Measurements from ENCODE around the gene PLEKHG7. TPM values are rescaled to one million over a fixed set of nuclear protein-coding genes. Genes with fewer than 3 reads are reported as not detected.
"Not testable (repeated sequence)": the region's sequence is repeated elsewhere in the genome, so short reads cannot be mapped to it uniquely, and the experiment has no call there.

PLEKHG7 gene
- polyA plus RNA-seq, 1 donor from 2014 or later = 12.0 TPM

DNA sequence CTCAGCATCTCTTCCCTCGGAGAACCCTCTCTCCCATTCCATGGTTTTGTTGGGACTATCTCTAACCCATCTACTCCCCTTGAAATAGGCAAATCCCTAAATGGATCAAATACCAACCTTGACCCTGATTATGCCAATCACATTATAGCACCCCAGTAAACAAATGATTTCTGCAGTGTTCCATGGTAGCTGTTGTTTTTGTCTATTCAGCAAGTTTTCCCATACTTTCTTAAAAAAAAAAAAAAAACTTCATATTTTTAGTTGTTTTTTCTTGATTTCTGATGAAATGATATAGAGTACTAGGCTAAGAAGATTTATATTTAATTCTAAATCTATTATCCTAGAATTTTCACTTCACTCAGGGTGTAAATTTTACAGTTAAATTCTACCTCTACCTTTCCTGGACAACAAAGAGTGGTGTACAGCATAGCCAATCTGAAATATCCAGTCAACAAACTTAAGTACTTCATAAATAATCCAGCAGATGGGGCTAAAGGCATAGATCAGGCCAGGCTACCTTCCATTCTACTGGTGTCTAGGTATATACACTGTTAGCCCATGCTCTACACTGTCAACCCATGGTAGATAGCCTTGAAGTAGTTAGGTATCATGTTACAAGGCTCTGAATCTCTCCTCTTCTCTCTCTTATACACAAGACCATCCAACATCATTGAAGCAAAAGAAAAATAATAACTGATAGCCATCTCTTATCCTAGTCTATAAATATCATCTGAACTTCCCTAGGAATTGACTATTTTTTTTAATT is 82.2 kb downstream of the PLEKHG7 start:
- H3K4me1 Mint-ChIP-seq = peaks cover 0 to 3% (median 0%) of the 10 kb centered on the region in 3 donors
- H3K4me3 Mint-ChIP-seq = no peak overlapping the region
- no peaks in the 10 kb centered on the region for H3K36me3 Mint-ChIP-seq
- H3K27ac Mint-ChIP-seq = no peak overlapping the region
- H3K9me3 Mint-ChIP-seq = no peaks in the 10 kb centered on the region
- H3K27me3 Mint-ChIP-seq = no peaks in the 10 kb centered on the region

GRCh38 chr12:92785563-92785950 is 82.8 kb downstream of the PLEKHG7 start:
- Mint-ChIP-seq H3K4me3 (no peak overlapping the region), H3K27me3 (no peaks in the 10 kb centered on the region), H3K36me3 (no peaks in the 10 kb centered on the region), H3K9me3 (peaks cover 0 to 4% (median 0%) of the 10 kb centered on the region in 3 donors), H3K4me1 (peaks cover 0 to 3% (median 0%) of the 10 kb centered on the region in 3 donors), H3K27ac (no peak overlapping the region)

- Mint-ChIP-seq H3K27ac (peak overlapping the region in 1 of 3 donors; percentile 6), H3K27me3 (no peaks in the 10 kb centered on the region), H3K9me3 (peaks cover 0 to 4% (median 0%) of the 10 kb centered on the region in 3 donors), H3K36me3 (peaks cover under 1% of the 10 kb centered on the region), H3K4me3 (no peak overlapping the region), H3K4me1 (peaks cover 0 to 3% (median 0%) of the 10 kb centered on the region in 3 donors)
These were observed 83.3 kb downstream of the PLEKHG7 start for GRCh38 chr12:92786045-92786444.

DNA sequence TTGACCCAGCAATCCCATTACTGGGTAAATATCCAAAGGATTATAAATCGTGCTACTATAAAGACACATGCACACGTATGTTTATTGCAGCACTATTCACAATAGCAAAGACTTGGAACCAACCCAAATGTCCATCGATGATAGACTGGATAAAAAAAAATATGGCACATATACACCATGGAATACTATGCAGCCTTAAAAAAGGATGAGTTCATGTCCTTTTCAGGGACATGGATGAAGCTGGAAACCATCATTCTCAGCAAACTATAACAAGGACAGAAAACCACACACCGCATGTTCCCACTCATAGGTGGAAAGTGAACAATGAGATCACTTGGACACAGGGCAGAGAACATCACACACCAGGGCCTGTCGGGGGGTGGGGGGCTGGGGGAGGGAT is 91.6 kb downstream of the PLEKHG7 start:
- not testable (repeated sequence) for H3K4me3 Mint-ChIP-seq, H3K4me1 Mint-ChIP-seq, H3K27ac Mint-ChIP-seq, H3K27me3 Mint-ChIP-seq
- H3K9me3 Mint-ChIP-seq = peaks cover 0 to 29% (median 23%) of the 10 kb centered on the region in 3 donors
- peaks cover 25% of the 10 kb centered on the region for H3K36me3 Mint-ChIP-seq

DNA sequence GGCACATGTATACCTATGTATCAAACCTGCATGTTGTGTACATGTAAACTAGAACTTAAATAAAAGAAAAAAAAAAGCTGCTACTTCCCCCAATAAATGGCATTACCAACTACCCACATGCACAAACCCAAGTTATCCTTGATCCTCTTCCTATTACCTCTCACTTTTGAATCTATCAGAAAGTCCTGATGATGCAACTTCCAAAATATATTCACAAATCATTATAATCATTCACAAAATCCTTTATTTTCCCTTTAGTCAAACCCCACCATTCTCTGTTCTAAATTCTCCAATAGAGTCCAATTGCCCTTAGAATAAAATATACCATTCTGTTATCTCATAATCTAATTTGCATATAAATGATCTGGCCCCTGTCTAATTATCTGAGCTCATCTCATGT is 92.0 kb downstream of the PLEKHG7 start:
- no peak overlapping the region for H3K27ac Mint-ChIP-seq
- H3K4me1 Mint-ChIP-seq = peaks cover 0 to 3% (median 2%) of the 10 kb centered on the region in 3 donors
- H3K27me3 Mint-ChIP-seq = no peaks in the 10 kb centered on the region
- H3K9me3 Mint-ChIP-seq = peaks cover 0 to 29% (median 23%) of the 10 kb centered on the region in 3 donors
- H3K36me3 Mint-ChIP-seq = peaks cover 25% of the 10 kb centered on the region
- H3K4me3 Mint-ChIP-seq = no peak overlapping the region

DNA sequence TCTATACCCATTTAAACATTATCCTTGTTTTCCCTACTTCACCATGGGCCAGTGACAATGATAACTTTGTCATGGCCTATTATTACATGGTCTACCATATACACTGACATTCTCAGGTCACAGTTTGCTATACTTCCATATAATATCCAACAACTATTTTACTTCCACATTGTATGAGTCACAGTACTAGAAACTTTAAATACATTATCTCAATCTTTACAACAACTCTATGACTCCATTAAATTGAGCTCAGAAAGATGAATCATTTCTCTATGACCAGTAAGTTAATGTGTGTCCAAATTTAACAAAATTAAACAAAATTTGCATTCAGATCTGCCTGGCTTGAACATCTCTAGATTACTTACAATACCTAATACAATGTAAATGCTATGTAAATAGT is 93.9 kb downstream of the PLEKHG7 start:
- Mint-ChIP-seq H3K27ac (no peak overlapping the region), H3K36me3 (peaks cover 25% of the 10 kb centered on the region), H3K9me3 (peaks cover 0 to 23% (median 17%) of the 10 kb centered on the region in 3 donors), H3K4me1 (peaks cover 0 to 3% (median 2%) of the 10 kb centered on the region in 3 donors), H3K27me3 (no peaks in the 10 kb centered on the region), H3K4me3 (no peak overlapping the region)

- peaks cover 0 to 2% (median 0%) of the 10 kb centered on the region in 3 donors for H3K4me1 Mint-ChIP-seq
- peaks cover 0 to 4% (median 0%) of the 10 kb centered on the region in 3 donors for H3K9me3 Mint-ChIP-seq
- peaks cover 14% of the 10 kb centered on the region for H3K36me3 Mint-ChIP-seq
- H3K4me3 Mint-ChIP-seq = no peak overlapping the region
- no peak overlapping the region for H3K27ac Mint-ChIP-seq
- H3K27me3 Mint-ChIP-seq = no peaks in the 10 kb centered on the region
These were observed 100.1 kb downstream of the PLEKHG7 start for GRCh38 chr12:92802906-92803305.

DNA sequence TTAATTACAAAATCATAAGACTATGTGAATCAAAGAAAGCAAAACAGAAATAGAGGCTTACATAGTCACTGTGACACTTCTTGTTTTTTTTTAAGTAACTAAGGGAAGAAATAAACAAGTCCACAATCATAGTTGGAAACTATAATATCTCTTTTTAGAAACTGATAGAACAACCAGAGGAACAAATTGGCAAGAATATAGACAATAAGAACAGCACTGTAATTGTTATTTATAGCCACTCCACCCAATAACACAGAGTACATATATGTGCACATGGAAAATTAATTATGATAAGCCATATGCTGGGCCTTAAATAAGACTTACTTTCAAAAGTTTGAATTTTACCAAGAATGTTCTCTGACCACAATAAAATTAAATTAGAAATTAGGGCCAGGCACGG is 101.1 kb downstream of the PLEKHG7 start:
- H3K4me1 Mint-ChIP-seq = peaks cover 0 to 2% (median 0%) of the 10 kb centered on the region in 3 donors
- peak overlapping the region in 1 of 3 donors; percentile 13 for H3K27ac Mint-ChIP-seq
- peaks cover 0 to 4% (median 0%) of the 10 kb centered on the region in 3 donors for H3K9me3 Mint-ChIP-seq
- H3K36me3 Mint-ChIP-seq = peaks cover 19% of the 10 kb centered on the region
- H3K27me3 Mint-ChIP-seq = no peaks in the 10 kb centered on the region
- H3K4me3 Mint-ChIP-seq = no peak overlapping the region

DNA sequence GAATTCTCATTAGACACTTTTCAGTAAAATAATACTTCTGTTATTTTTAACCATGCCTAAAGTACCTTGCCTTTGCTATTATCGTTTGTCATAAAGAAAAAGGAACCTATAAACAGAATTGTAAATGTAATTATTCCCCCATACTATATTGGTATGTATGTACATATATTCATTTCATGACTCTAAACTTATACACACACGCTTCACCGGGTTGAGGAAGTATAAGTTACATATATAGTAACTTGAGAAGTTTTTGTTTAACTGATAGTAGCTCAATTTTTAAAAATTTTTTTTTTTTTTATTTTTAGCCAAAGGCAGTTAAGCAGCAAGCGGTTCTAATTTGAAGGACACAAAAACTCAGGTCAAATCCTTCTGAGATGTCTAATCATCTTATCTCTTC is 107.6 kb downstream of the PLEKHG7 start:
- Mint-ChIP-seq H3K36me3 (peaks cover 21% of the 10 kb centered on the region), H3K27me3 (no peaks in the 10 kb centered on the region), H3K9me3 (peaks cover 0 to 4% (median 0%) of the 10 kb centered on the region in 3 donors), H3K27ac (no peak overlapping the region), H3K4me1 (peaks cover 7 to 16% (median 8%) of the 10 kb centered on the region in 3 donors), H3K4me3 (no peak overlapping the region)

DNA sequence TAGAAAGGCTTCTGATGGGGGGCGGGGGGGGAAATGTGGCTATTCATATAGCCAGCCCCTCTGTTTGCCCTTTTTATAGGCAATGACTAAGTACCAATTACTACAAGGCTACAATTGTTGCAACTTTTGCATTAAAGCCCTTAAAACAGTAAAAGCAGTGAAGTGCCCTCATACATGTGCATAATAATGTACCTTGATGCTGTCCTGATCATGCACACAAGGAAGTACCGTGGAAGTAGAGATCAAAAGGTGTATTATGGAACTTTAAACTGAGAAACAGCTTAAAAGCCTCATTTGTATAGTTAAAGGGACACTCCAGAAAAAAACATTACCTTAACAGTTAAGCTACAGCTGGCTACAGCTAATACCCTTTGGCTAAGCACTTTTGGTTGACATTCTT is 111.8 kb downstream of the PLEKHG7 start:
- peaks cover 8% of the 10 kb centered on the region for H3K36me3 Mint-ChIP-seq
- no peak overlapping the region for H3K4me3 Mint-ChIP-seq
- no peaks in the 10 kb centered on the region for H3K9me3 Mint-ChIP-seq
- no peak overlapping the region for H3K27ac Mint-ChIP-seq
- no peaks in the 10 kb centered on the region for H3K27me3 Mint-ChIP-seq
- peaks cover 7 to 16% (median 8%) of the 10 kb centered on the region in 3 donors for H3K4me1 Mint-ChIP-seq

DNA sequence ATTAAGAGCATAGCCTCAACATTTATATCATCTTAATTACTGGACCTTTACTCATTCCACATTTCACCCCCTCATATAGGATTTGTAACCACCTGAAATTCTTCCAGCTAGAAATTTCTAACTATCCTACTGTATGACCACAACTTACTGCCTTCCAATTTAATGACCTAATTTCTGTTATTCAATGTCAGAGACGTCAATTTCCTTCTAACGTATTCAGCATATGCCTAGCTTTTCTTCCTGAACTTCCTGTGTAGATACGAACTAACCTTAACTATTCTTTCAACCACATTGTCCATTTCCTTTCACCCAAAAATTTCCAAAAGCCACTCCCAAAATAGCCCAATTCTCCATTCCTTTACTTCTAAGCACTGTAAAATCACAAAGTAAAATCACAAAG is 118.4 kb downstream of the PLEKHG7 start:
- Mint-ChIP-seq H3K36me3 (peaks cover 1% of the 10 kb centered on the region), H3K9me3 (no peaks in the 10 kb centered on the region), H3K27me3 (no peaks in the 10 kb centered on the region), H3K4me3 (no peak overlapping the region), H3K27ac (no peak overlapping the region), H3K4me1 (no peaks in the 10 kb centered on the region)

Other genes with a start within 250 kb of the PLEKHG7 start
- gene EEA1, start 226.3 kb downstream of the PLEKHG7 start, polyA plus RNA-seq = 20.5 TPM

Data from IgD-negative memory B cell (primary cell).